WTC11 (cell line): ENCODE results near the gene ARFGAP2. TPM values are rescaled to one million over a fixed set of nuclear protein-coding genes. Genes with fewer than 3 reads are reported as not detected.

Experiments used
- ATAC-seq: fragments of 200-7000 bp; cut with Tn5 transposase; 2 replicates; pipeline ENCODE4 v1.10.0; 2021; ENCODE audit warnings: mild to moderate bottlenecking, moderate library complexity
- CTCF ChIA-PET: fragments of 300-600 bp; sonication (Branson Sonifier 250); formaldehyde crosslinking; loops from one replicate; lab custom pipeline; 2021; ENCODE audit warnings: antibody characterized with exemption; lab: Charles Lee
- POLR2A ChIA-PET: fragments of 350-600 bp; sonication (Branson Sonifier 250); formaldehyde crosslinking; loops from one replicate; lab custom pipeline; 2021; ENCODE audit warnings: antibody characterized with exemption; lab: Charles Lee
- DNase-seq: peaks from one replicate; pipeline ENCODE4 v3.0.0; 2021; ENCODE audit warnings: low spot score
- H3K27ac Mint-ChIP-seq: 2 replicates; pipeline ENCODE4 v1.8.0; 2021; ENCODE audit warnings: mixed read lengths
- H3K27me3 Mint-ChIP-seq: 2 replicates; pipeline ENCODE4 v1.8.0; 2021; ENCODE audit warnings: low read depth, mild to moderate bottlenecking, moderate library complexity, mixed read lengths
- H3K36me3 Mint-ChIP-seq: 2 replicates; pipeline ENCODE4 v1.8.0; 2021; ENCODE audit warnings: mixed read lengths
- H3K4me1 Mint-ChIP-seq: 2 replicates; pipeline ENCODE4 v1.8.0; 2022; ENCODE audit warnings: mixed read lengths
- H3K4me3 Mint-ChIP-seq: 2 replicates; pipeline ENCODE4 v1.8.0; 2021; ENCODE audit warnings: mild to moderate bottlenecking, moderate library complexity, mixed read lengths
- H3K9me3 Mint-ChIP-seq: 2 replicates; pipeline ENCODE4 v1.8.0; 2021; ENCODE audit warnings: mixed read lengths
- ARID4B ChIP-seq: sonication (generic); formaldehyde crosslinking; IDR thresholded peaks from 2 replicates; pipeline ENCODE4 v1.8.0; 2023; ENCODE audit warnings: missing genetic modification reagents, mild to moderate bottlenecking, borderline replicate concordance
- CDX4 ChIP-seq: fragments of 250-450 bp; sonication (Bioruptor Pico); IDR thresholded peaks from 2 replicates; pipeline ENCODE4 v1.9.0; 2021; ENCODE audit warnings: moderate library complexity, mild to moderate bottlenecking, inconsistent platforms, borderline replicate concordance
- FOXP1 ChIP-seq: sonication (generic); formaldehyde crosslinking; IDR thresholded peaks from 2 replicates; pipeline ENCODE4 v1.8.0; 2022; ENCODE audit warnings: missing genetic modification reagents, mild to moderate bottlenecking, moderate library complexity, borderline replicate concordance
- HMGA2 ChIP-seq: fragments of 250-450 bp; sonication (Bioruptor Pico); IDR thresholded peaks from 2 replicates; pipeline ENCODE4 v1.4.0; 2021; ENCODE audit warnings: mild to moderate bottlenecking, moderate library complexity
- HMGXB4 ChIP-seq: sonication (generic); formaldehyde crosslinking; IDR thresholded peaks from 2 replicates; pipeline ENCODE4 v1.8.1; 2023; ENCODE audit warnings: mild to moderate bottlenecking, moderate library complexity, missing genetic modification reagents
- JUN ChIP-seq: sonication (generic); formaldehyde crosslinking; IDR thresholded peaks from 2 replicates; pipeline ENCODE4 v1.8.0; 2023; ENCODE audit warnings: mild to moderate bottlenecking, missing genetic modification reagents
- KAT7 ChIP-seq: sonication (generic); formaldehyde crosslinking; IDR thresholded peaks from 2 replicates; pipeline ENCODE4 v1.8.1; 2023; ENCODE audit warnings: missing genetic modification reagents, mild to moderate bottlenecking, borderline replicate concordance
- MAX ChIP-seq: sonication (generic); formaldehyde crosslinking; IDR thresholded peaks from 2 replicates; pipeline ENCODE4 v1.8.0; 2022; ENCODE audit warnings: mild to moderate bottlenecking, missing genetic modification reagents
- NFYB ChIP-seq: sonication (generic); formaldehyde crosslinking; conservative IDR thresholded peaks from 2 replicates; pipeline ENCODE4 v1.8.0; 2022; ENCODE audit warnings: low read depth, missing genetic modification reagents
- OVOL2 ChIP-seq: fragments of 250-450 bp; sonication (Bioruptor Pico); IDR thresholded peaks from 2 replicates; pipeline ENCODE4 v1.9.0; 2021; ENCODE audit warnings: mild to moderate bottlenecking, borderline replicate concordance
- SOX15 ChIP-seq: fragments of 250-450 bp; sonication (Bioruptor Pico); IDR thresholded peaks from 2 replicates; pipeline ENCODE4 v1.9.0; 2021; ENCODE audit warnings: mild to moderate bottlenecking
- STAT6 ChIP-seq: sonication (generic); formaldehyde crosslinking; conservative IDR thresholded peaks from 2 replicates; pipeline ENCODE4 v1.8.1; 2023; ENCODE audit warnings: mild to moderate bottlenecking, low read depth, missing genetic modification reagents, moderate library complexity
- TEAD4 ChIP-seq: sonication (generic); formaldehyde crosslinking; IDR thresholded peaks from 2 replicates; pipeline ENCODE4 v1.8.0; 2022; ENCODE audit warnings: mild to moderate bottlenecking, missing genetic modification reagents
- TP53 ChIP-seq: sonication (generic); formaldehyde crosslinking; IDR thresholded peaks from 2 replicates; pipeline ENCODE4 v1.8.1; 2023; ENCODE audit warnings: mild to moderate bottlenecking, missing genetic modification reagents
- USF1 ChIP-seq: sonication (generic); formaldehyde crosslinking; IDR thresholded peaks from 2 replicates; pipeline ENCODE4 v1.8.0; 2022; ENCODE audit warnings: mild to moderate bottlenecking, missing genetic modification reagents
- USF2 ChIP-seq: sonication (generic); formaldehyde crosslinking; IDR thresholded peaks from 2 replicates; pipeline ENCODE4 v1.8.1; 2023; ENCODE audit warnings: mild to moderate bottlenecking, missing genetic modification reagents, moderate library complexity
- ZBTB21 ChIP-seq: sonication (generic); formaldehyde crosslinking; IDR thresholded peaks from 2 replicates; pipeline ENCODE4 v1.8.1; 2023; ENCODE audit warnings: mild to moderate bottlenecking, missing genetic modification reagents, borderline replicate concordance
- ZMAT4 ChIP-seq: fragments of 250-450 bp; sonication (Bioruptor Pico); IDR thresholded peaks from 2 replicates; pipeline ENCODE4 v1.9.0; 2021; ENCODE audit warnings: mild to moderate bottlenecking
- ZNF138 ChIP-seq: sonication (generic); formaldehyde crosslinking; conservative IDR thresholded peaks from 2 replicates; pipeline ENCODE4 v1.8.1; 2022; ENCODE audit warnings: mild to moderate bottlenecking, moderate library complexity, missing genetic modification reagents
- ZNF671 ChIP-seq: fragments of 250-450 bp; sonication (Bioruptor Pico); IDR thresholded peaks from 2 replicates; pipeline ENCODE4 v1.8.0; 2021; ENCODE audit warnings: mild to moderate bottlenecking
- total RNA-seq: library from RNA; stranded (reverse); gene quantifications from 3 replicates; pipeline ENCODE4 v1.2.3, GENCODE V29; 2021

Gene ARFGAP2
- total RNA-seq, 1 experiment from 2014 or later = 73.0 TPM

GRCh38 chr11:47156951-47157350, 19.7 kb downstream of the ARFGAP2 start:
- Mint-ChIP-seq H3K4me1 (peaks cover 22% of the 10 kb centered on the region), H3K36me3 (no peaks in the 10 kb centered on the region), H3K9me3 (no peaks in the 10 kb centered on the region), H3K27me3 (no peaks in the 10 kb centered on the region), H3K4me3 (no peak overlapping the region), H3K27ac (no peak overlapping the region)
- ATAC-seq (no peak), DNase-seq (no peak)
- TF ChIP-seq USF2 (no peak), ZNF671 (CRISPR knock-in tag) (no peak), FOXP1 (CRISPR knock-in tag) (no peak), TP53 (CRISPR knock-in tag) (no peak), ZBTB21 (CRISPR knock-in tag) (no peak), ARID4B (CRISPR knock-in tag) (no peak), USF1 (CRISPR knock-in tag) (no peak)
- ChIA-PET POLR2A (no interaction called here), CTCF (interaction anchor here (1.0 kb wide), 1 partner anchor 102 kb away, joined by 4 read pairs; no protein-coding TSS in a partner anchor)

GRCh38 chr11:47156333-47156732, 20.3 kb downstream of the ARFGAP2 start:
- no peak overlapping the region for H3K4me3 Mint-ChIP-seq
- H3K27ac Mint-ChIP-seq = no peak overlapping the region
- ChIA-PET POLR2A (no interaction called here), CTCF (no interaction called here)
- DNase-seq (no peak), ATAC-seq (no peak)
- H3K4me1 Mint-ChIP-seq = peaks cover 21% of the 10 kb centered on the region
- no peaks in the 10 kb centered on the region for H3K36me3 Mint-ChIP-seq
- H3K27me3 Mint-ChIP-seq = no peaks in the 10 kb centered on the region
- no peaks in the 10 kb centered on the region for H3K9me3 Mint-ChIP-seq
- TF ChIP-seq TEAD4 (CRISPR knock-in tag) (no peak), USF1 (CRISPR knock-in tag) (no peak), OVOL2 (CRISPR knock-in tag) (no peak), SOX15 (CRISPR knock-in tag) (no peak), CDX4 (CRISPR knock-in tag) (no peak), HMGA2 (CRISPR knock-in tag) (no peak)

- ChIA-PET CTCF (interaction anchor here (2.0 to 5.5 kb wide), 2 partner anchors 236 to 246 kb away, joined by 8 to 182 read pairs; partner anchors contain the start of gene LRP4), POLR2A (no interaction called here)
- no peak overlapping the region for H3K4me3 Mint-ChIP-seq
- H3K27ac Mint-ChIP-seq = no peak overlapping the region
- no peaks in the 10 kb centered on the region for H3K9me3 Mint-ChIP-seq
- H3K36me3 Mint-ChIP-seq = no peaks in the 10 kb centered on the region
- H3K27me3 Mint-ChIP-seq = no peaks in the 10 kb centered on the region
- peaks cover 21% of the 10 kb centered on the region for H3K4me1 Mint-ChIP-seq
- DNase-seq (no peak), ATAC-seq (no peak)
- no peak for TF ChIP-seq ZMAT4 (CRISPR knock-in tag)
- no peak for TF ChIP-seq NFYB (CRISPR knock-in tag)
- no peak for TF ChIP-seq MAX (CRISPR knock-in tag)
- no peak for TF ChIP-seq KAT7 (CRISPR knock-in tag)
- no peak for TF ChIP-seq HMGXB4
- TF ChIP-seq ZNF138 (CRISPR knock-in tag) = no peak
- TF ChIP-seq JUN = no peak
- no peak for TF ChIP-seq STAT6 (CRISPR knock-in tag)
These were observed 20.8 kb downstream of the ARFGAP2 start for GRCh38 chr11:47155879-47156278.
